ENCODE results near the gene BPIFA2.
"Not testable (repeated sequence)": the region's sequence is repeated elsewhere in the genome, so short reads cannot be mapped to it uniquely, and the experiment has no call there.

The BPIFA2 gene

GRCh38 chr20:33167859-33168258, at the start of gene BPIFA2:
Gene BPIFA2, plus strand, starts transcription at chr20:33168159. Its CDS starts 987 bp downstream, at chr20:33169146.
- Mint-ChIP-seq H3K27ac (no peak within 1 kb of the TSS), H3K36me3 (ENCODE audit: low read depth) (no peaks in the 10 kb centered on the region), H3K9me3 (peaks cover 30% of the 10 kb centered on the region), H3K4me1 (no peaks in the 10 kb centered on the region), H3K4me3 (no peak within 1 kb of the TSS), H3K27me3 (ENCODE audit: low read depth, poor library complexity) (peaks cover 17% of the 10 kb centered on the region)
- no peak for TF ChIP-seq CTCF (IDR thresholded peaks at IDR 0.05)
- DNase-seq, result no peak

- Mint-ChIP-seq H3K36me3 (ENCODE audit: low read depth) (no peaks in the 10 kb centered on the region), H3K27ac (no peak overlapping the region), H3K4me3 (no peak overlapping the region), H3K4me1 (no peaks in the 10 kb centered on the region), H3K27me3 (ENCODE audit: low read depth, poor library complexity) (peaks cover 25% of the 10 kb centered on the region), H3K9me3 (peaks cover 19% of the 10 kb centered on the region)
- no peak for DNase-seq
- TF ChIP-seq CTCF (IDR thresholded peaks at IDR 0.05), result no peak
These were observed 47.9 kb upstream of the BPIFA2 start for GRCh38 chr20:33119725-33120720.

GRCh38 chr20:33120934-33121333, 47.0 kb upstream of the BPIFA2 start:
- Mint-ChIP-seq H3K4me3 (no peak overlapping the region), H3K9me3 (peaks cover 17% of the 10 kb centered on the region), H3K27me3 (ENCODE audit: low read depth, poor library complexity) (peaks cover 25% of the 10 kb centered on the region), H3K27ac (no peak overlapping the region), H3K36me3 (ENCODE audit: low read depth) (no peaks in the 10 kb centered on the region), H3K4me1 (no peaks in the 10 kb centered on the region)
- no peak for TF ChIP-seq CTCF (IDR thresholded peaks at IDR 0.05)
- no peak for DNase-seq

- H3K9me3 Mint-ChIP-seq, result peaks cover 11% of the 10 kb centered on the region
- not testable (repeated sequence) for H3K36me3 Mint-ChIP-seq (ENCODE audit: low read depth); H3K4me3 Mint-ChIP-seq; DNase-seq; H3K4me1 Mint-ChIP-seq; H3K27ac Mint-ChIP-seq
- peaks cover 34% of the 10 kb centered on the region for H3K27me3 Mint-ChIP-seq (ENCODE audit: low read depth, poor library complexity)
These were observed 45.7 kb upstream of the BPIFA2 start for GRCh38 chr20:33122297-33122696.

GRCh38 chr20:33124261-33124660, 43.7 kb upstream of the BPIFA2 start:
- Mint-ChIP-seq H3K4me1 (no peaks in the 10 kb centered on the region), H3K27me3 (ENCODE audit: low read depth, poor library complexity) (peaks cover 33% of the 10 kb centered on the region), H3K9me3 (peaks cover 11% of the 10 kb centered on the region), H3K4me3 (no peak overlapping the region), H3K27ac (no peak overlapping the region), H3K36me3 (ENCODE audit: low read depth) (no peaks in the 10 kb centered on the region)
- no peak for DNase-seq
- TF ChIP-seq CTCF (IDR thresholded peaks at IDR 0.05), result no peak

GRCh38 chr20:33124994-33125393, 43.0 kb upstream of the BPIFA2 start:
- no peaks in the 10 kb centered on the region for H3K4me1 Mint-ChIP-seq

More at GRCh38 chr20:33124994-33125393, 43.0 kb upstream of the BPIFA2 start:
- Mint-ChIP-seq H3K4me3 (no peak overlapping the region), H3K27ac (no peak overlapping the region), H3K27me3 (ENCODE audit: low read depth, poor library complexity) (peaks cover 36% of the 10 kb centered on the region), H3K36me3 (ENCODE audit: low read depth) (no peaks in the 10 kb centered on the region), H3K9me3 (peaks cover 11% of the 10 kb centered on the region)
- no peak for TF ChIP-seq CTCF (IDR thresholded peaks at IDR 0.05)
- no peak for DNase-seq
